HG02970 (cell line): Measurements from ENCODE around the gene FARP2.
"Not testable (repeated sequence)": the region's sequence is repeated elsewhere in the genome, so short reads cannot be mapped to it uniquely, and the experiment has no call there.

ENCODE experiments used
- ATAC-seq: cut with Tn5 transposase; IDR thresholded peaks from one replicate; pipeline ENCODE4 v1.9.1; 2021; ENCODE audit warnings: mild to moderate bottlenecking, moderate library complexity, moderate number of reproducible peaks; ENCODE audit not compliant: unreplicated experiment, low FRiP score

Gene FARP2

DNA sequence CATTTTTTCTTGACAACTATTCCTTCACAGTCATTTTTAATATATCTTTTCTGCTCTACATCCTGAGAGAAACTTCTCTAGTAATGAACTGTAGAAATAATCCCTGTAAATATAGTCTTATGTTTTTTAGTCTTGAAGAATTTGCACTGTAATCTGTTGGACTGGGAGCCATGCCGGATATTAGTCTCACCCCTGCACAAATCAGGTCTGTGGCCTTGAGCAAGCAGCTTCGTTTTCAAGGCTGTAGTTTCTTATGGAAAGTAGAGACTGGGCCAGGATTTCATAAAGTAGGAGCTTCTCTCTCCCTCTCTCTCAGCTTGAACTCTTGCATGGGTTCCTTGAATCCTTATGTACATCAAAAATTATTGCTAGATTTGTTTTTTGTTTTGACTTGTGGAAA, 8.7 kb downstream of the FARP2 start:
- ATAC-seq: no peak

DNA sequence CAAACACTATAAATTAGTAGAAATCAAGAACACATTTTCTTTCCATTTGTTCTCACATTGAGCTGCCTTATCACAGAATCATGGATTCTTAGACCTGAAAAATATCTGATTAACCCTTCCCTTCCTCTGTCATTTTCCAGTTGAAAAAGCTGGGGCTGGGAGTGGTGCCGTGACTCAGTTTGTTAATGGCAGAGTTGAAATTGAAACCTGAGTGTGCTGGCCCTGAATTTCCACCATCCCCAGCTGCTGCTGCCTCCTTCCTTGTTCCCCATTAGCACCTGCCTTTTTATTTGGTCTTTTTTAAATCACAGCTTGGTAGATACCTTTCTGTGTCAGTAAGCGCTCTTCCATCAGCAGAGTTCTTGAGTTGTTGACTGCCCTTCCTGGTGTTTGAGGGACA, 10.6 kb downstream of the FARP2 start:
- ATAC-seq: no peak

DNA sequence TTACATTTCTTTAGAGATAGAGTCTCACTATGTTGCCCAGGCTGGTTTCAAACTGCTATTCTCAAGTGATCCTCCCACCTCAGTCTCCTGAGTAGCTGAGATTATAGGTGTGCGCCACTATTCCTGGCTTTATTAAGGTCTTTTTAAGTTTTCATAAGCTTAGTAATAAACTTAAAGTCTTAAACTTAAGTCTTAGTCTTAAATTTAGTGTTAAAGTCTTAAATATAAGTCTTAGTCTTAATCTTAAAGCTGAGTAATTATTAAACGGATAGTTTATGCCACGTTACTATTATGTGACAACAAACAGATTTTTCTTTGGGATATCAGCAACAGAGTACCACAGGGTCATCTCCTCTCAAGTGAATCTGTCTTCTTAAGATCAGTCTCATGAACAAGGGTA, 12.6 kb downstream of the FARP2 start:
- no peak for ATAC-seq

DNA sequence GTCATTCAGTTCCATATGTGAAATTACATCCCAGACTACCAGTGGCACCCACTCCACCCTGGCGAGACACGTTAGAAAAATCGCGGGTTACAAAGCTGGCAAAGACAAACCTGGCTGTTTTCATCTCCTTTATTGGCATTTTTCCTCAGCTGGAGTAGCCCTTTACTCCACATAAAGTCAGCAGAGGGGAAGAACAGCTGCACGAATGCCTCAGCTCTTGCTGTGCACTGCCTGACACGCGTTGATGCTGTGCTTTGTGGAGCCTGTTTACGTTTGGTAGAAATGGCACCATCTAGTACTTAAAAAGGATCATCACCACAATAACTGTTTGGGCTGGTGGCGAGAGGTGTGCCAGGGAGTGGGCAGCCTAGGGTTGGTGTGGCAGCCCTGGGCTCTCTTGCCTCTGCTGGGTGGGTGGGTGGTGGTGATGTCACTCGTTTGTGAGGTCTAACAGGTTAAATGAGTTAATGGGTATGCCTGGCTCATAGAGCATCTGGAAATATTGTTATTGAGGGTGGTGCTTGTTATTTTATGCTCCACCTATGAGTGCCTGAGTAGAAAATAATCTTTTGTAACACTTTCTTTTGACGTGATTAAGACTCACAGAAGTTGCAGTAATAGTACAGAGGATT, 16.4 kb downstream of the FARP2 start:
- no peak for ATAC-seq

DNA sequence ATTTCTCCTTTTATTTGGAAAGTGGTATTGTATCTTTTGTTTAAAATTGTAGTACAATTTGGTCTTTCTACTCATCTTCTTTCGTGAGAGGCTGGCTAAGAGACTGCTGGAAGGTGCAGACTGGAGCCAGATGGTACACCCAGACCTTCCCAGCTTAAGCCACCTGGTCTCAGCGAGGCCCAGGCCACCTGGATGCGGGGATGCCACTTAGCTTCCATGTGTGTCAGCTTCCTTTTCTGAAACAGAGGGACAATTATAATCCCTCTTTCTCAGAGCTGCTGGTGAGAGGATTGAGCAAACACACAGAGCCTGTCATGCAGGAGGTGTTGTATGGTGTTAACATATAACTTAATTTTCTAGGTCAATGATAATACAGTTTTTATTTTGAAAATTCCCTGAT, 17.4 kb downstream of the FARP2 start:
- no peak for ATAC-seq

DNA sequence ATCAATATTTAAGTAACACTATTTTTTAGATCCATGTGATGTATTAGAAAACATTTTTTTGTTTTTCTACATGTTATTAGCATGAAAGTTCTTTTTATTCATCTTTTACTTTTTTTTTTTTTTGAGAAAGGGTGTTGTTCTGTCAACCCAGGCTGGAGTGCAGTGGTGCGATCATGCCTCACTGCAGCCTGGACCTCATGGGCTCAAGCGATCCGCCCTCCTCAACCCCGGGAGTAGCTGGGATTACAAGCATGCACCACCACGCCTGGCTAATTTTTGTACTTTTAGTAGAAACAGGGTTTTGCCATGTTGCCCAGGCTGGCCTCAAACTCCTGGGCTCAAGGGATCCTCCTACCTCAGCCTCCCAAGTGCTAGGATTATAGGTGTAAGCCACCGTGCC, 17.8 kb downstream of the FARP2 start:
- not testable (repeated sequence) for ATAC-seq

DNA sequence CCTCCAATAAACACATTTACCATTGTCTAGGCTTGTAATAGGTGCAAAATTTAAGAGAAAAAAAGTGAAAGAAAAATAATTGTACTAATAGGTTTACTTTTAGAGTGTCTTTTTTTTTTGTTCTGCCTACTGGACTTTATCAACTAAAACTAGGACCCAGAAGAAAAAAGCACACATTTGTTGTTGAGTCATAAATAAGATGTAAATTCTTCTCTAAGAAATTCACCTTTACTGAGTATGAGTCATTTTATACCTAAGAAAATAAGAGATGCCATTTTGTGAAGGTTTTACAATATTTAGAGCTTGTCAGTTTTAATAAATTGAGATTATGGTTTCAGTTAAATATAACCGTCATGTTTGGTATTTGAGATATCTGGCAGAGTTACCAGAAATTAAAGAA, 19.2 kb downstream of the FARP2 start:
- ATAC-seq: no peak

DNA sequence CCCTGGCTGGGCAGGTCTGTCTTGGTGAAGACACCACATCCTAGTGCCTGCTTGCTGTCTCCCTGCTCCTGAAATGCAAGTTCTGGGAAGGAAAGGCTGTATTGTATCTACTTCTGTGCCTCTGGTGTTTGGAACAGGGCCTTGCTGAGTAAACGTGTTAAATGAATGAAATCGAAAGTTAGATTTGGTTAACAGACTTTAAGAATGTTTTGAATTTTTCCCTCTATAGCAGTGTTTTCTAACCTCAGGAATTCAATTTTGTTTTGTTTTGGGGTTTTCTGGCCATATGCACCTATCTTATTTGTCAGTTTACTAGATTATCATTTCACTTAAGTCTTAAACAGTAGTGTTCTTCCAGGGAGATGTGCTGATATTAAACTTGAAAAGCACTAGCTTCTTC, 20.7 kb downstream of the FARP2 start:
- ATAC-seq: no peak

DNA sequence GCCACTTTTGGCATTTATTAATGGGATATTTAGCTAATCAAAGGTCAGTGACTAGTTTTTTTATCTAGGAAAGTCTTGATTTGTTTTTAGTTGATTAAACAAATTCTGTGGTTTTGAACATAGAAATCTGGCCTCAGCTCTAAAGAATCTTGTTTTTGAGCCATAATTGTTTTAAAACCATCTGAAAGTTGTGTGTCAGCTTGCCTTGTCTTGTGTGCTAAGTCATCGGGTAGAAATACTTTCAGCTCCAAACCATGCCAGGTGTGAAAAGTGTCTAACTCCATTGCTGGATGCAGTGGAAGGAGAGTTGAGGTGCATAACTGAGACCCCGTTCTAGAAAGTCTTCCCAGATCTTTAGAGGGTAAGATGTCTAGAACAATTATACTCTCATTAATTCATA, 22.7 kb downstream of the FARP2 start:
- ATAC-seq: no peak

DNA sequence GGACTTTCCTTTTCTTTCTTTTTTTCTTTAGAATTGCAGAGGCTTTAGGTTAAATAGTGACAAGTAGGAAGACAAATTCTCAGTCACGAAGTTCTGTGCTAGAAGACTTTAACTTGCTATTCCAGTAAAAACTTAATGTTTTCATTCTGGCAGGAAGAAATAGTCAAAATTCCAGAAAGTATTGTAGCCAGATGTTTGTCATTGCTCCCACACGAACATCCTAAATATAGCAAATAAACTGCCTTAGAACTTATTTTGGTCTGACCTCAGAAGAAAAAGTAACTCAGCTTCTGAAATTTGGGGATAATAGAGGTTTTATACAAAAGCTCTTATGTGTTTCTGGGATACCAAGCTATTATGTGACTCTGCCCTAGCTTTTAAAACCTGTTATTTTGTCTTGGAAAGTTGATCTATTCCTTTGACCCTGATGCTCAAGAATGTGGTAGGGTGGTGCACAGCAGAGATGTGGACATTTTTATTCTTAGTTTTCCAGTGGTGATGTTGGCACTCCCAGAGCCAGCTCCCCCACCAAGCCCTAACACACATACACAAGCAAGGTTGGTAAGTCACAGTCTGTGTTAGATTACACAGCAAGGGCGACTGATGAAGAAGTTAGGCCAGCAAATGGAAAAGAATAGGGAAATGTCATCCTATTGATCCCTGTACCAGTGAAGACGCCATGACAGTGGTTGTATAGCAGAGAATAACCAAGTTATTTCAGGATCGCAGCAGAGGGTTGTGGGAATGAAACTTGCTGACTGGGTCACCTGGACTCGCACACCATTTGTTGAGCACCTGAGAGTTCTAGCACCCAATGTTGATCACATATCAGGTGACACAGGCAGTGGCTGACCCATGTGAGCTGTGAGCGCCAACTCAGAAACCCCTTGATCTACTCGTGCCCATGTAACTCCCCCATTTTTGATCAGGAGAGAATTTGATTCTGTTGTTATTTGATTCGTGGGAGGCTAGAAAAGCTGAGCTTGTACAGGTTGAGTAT, 23.7 kb downstream of the FARP2 start:
- no peak for ATAC-seq

DNA sequence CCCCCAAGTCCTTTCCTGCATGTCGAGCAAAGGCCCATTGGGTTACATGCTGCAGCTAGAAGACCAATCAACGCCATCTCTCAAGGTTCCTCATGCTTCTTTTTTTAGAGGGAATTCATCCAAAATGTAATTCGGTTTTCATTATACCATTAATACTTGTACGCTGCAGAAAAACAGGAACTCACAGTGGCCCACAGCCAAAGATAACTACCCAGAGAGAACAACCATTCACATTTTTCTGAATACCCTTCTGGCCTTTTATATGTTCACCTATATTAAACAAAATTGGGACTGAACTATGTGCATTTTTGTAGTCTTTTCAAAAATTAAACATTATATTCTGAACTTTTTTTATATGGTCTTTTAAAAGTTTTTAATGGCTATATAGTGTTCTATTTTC, 25.8 kb downstream of the FARP2 start:
- no peak for ATAC-seq

DNA sequence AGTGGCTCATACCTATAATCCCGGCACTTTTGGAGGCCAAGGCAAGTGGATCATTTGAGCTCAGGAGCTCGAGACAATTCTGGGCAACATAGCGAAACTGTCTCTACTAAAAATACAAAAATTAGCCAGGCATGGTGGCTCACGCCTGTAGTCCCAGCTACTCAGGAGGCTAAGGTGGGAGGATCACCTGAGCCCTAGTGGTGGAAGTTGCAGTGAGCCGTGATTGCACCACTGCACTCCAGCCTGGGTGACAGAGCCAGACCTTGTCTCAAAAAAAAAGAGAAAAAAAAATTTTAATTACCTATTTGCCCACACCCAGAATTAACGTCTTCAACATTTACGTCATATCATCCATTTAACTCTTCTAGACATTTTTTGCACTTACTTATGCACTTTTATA, 29.4 kb downstream of the FARP2 start:
- not testable (repeated sequence) for ATAC-seq

DNA sequence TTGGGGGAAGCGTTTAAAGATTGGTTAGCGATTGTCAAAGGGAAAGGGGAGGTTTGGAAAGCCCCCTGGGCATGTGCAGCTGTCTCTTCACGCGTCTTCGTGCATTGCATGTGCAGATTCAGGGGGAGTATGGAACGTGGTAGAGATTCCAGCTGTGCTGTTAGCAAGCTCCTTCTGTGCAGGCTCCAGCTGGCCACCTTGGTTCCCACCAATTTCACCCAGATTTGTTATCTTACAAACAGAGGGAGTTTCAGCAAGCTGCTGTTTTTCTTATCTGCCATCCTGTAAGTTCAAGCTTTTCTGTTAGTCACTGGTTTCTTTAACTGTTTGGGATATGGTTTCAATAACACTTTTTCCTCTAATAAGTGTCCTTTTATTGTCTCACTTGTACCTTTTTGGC, 30.4 kb downstream of the FARP2 start:
- no peak for ATAC-seq

DNA sequence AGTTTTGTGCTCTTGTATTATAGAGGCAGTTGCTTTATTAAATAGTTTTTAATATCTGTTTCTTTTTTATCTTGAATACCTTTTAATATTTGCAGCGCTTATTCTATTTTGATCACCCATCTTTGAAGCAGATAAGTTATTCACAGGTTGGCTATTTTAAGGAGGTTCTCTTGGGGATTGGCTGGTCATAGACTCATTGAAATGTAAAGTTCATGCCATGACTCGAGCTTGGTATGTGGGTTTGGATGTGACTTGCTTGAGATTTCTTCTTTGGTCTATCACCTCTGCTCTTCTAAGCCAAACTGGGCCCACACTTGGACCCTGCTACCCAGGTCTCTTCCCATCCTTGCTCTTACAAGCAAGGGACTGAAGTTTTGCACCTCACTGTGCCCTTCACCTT, 33.6 kb downstream of the FARP2 start:
- ATAC-seq: no peak

DNA sequence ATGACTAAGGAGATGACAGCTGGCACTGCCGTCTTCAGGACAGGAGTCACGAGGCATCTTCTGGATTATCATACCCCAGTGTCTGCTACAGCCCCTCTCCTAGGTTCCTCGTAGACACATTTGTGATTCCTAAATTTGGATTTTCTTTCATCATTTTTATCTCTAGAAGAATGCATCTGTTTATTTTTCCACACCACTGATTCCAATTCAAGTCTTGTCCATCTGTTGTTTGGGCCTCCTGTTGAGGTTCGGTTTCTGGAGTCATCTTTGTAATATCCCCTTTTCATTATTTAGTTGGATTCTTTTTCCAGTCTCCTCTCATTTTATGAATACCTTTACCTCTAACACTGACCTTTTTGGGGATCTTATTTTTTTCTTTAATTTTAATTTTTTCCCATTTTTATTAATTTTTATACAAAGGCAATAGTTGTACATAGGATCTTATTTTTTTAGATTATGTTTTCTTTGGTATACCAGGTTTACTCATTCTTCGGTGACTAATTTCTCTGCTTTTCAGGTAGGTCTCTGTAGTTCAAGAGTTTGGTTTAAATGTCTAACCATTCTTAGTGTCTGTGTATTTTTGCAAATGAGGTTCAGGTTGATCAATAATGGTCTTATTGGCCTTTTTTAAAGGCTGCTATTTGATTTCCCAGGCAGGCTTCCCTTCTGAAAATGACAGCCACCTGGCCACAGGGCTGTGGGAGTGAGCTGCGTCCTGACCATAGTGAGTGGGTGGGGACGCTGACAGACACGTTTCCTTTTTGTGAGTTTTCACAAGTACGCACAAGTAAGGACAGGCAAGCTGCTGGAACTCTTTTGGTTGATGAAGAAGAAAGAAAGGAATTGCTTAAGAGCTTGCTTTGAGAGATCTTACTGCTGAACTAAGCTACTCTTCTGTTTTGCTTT, 34.5 kb downstream of the FARP2 start:
- ATAC-seq: no peak

DNA sequence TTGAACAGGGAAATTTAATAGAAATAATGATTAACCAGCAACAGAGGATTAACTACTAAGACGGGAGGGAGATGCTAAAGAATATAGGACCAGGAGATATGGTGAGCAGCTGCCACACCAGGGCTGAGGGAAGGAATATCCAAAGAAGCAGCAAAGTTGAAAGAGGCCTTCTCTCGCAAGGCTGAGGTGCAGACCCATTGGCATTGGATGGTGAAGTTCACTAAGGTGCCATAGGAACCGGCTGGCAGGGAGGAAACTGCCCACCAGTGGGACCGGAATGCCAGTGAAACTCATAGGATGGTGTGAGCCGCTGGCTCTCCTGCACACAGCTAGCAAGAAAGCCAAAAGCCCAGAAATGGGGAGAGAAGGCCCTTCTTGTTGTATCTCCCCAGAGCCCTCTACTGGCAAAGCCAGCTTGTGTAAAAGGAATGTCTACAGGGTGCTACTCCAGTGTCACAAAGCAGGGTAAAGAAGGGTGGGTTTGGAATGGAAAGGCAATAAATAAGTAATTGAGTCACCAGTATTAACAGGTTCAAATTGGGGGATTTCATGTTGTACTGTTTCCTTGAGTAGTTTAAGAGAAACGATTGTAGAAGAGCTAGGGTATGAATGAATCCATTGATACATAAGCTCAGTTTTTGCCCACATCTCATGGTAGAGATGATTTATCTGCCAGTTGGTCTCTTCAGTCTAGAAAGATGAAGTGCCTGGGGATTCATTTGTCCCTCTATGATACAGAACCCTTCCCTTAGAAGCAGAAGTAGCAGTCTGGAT, 36.0 kb downstream of the FARP2 start:
- no peak for ATAC-seq

DNA sequence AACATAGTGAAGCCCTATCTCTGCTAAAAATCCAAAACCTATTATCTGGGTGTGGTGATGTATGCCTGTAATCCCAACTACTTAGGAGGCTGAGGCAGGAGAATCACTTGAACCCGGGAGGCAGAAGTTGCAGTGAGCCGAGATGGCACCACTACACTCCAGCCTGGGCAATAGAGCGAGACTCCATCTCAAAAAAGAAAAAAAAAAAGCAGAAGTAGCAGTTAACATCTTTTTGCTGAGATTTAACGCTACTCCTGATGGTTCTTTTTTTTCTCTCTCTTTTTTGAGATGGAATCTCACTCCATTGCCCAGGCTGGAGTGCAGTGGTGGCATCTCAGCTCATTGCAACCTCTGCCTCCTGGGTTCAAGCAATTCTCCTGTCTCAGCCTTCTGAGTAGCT, 36.7 kb downstream of the FARP2 start:
- not testable (repeated sequence) for ATAC-seq

DNA sequence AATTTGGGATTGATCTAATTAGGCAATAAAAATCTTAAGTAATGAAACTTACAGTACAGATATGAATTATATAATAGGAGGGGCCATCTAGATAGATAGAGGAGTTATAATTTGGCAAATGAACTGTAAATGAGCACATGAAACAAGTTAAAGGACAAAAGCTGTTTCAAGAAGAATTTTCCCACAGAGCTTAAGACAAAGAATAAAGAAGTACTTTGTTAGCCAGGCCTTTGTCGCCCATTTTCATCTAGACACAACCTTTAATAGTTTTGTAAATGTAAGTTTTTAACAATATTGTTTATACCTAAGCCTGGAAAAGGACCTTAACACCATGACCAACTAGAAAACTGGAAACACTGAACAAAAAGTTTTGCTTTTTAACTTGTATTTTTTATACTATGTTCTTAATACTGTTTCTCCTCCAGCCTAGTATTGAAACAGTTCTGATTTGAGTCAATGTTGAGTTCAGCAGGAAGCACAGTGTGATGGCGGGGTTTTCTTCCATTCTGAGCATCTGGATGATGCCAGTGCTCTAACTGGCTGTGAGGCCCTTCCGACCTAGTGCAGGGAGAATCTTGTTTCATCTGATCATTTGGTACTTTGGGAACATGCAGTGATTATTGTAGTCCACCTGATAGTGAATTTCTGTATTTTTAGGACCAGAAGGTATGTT, 37.6 kb downstream of the FARP2 start:
- ATAC-seq: no peak

DNA sequence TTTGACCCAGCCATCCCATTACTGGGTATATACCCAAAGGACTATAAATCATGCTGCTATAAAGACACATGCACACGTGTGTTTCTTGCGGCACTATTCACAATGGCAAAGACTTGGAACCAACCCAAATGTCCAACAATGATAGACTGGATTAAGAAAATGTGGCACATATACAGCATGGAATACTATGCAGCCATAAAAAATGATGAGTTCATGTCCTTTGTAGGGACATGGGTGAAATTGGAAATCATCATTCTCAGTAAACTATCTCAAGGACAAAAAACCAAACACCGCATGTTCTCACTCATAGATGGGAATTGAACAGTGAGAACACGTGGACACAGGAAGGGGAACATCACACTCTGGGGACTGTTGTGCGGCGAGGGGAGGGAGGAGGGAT, 40.7 kb downstream of the FARP2 start:
- ATAC-seq: not testable (repeated sequence)
